ENCODE measurements around the gene LUC7L2.

Gene LUC7L2

GRCh38 chr7:139389774-139390173, 30.1 kb downstream of the LUC7L2 start:
- in situ Hi-C loops (cut with HindIII; ENCODE audit: low sequenced_read_pairs) = no loop called here
- no peak for DNase-seq (ENCODE audit: low read depth, low spot score)
- TF ChIP-seq, protein P1, sequence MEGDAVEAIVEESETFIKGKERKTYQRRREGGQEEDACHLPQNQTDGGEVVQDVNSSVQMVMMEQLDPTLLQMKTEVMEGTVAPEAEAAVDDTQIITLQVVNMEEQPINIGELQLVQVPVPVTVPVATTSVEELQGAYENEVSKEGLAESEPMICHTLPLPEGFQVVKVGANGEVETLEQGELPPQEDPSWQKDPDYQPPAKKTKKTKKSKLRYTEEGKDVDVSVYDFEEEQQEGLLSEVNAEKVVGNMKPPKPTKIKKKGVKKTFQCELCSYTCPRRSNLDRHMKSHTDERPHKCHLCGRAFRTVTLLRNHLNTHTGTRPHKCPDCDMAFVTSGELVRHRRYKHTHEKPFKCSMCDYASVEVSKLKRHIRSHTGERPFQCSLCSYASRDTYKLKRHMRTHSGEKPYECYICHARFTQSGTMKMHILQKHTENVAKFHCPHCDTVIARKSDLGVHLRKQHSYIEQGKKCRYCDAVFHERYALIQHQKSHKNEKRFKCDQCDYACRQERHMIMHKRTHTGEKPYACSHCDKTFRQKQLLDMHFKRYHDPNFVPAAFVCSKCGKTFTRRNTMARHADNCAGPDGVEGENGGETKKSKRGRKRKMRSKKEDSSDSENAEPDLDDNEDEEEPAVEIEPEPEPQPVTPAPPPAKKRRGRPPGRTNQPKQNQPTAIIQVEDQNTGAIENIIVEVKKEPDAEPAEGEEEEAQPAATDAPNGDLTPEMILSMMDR (IDR thresholded peaks at IDR 0.05; ENCODE audit: low read depth, low read length) = no peak
- H3K4me3 ChIP-seq (ENCODE audit: low read depth, low read length) = no peak overlapping the region

DNA sequence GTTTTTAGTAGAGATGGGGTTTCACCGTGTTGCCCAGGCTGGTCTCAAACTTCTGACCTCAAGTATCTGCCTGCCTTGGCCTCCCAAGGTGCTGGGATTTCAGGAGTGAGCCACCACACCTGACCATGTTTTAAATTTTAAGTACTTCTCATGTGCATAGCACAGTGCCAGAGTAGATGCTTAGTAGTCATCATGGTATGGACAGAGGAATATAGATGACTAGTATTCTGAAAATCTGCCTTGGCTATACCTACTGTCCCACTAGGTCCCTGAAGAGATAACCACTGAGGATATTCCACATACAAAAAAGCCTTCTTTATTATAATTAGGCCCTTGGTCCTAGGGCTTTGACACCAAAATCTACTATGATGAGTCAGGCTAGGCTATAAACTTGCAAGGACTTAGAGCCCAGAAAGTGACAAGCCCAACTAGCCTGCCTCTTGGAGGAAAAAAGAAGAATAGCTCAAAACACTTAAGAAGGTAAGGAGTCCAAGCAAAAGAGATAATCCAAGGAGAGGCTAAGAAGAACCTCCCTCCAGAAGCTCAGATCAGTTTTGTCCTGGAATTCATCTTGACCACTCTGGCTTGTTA, 34.0 kb downstream of the LUC7L2 start:
- TF ChIP-seq, protein P1 (IDR thresholded peaks at IDR 0.05; ENCODE audit: low read depth, low read length) = no peak
- in situ Hi-C loops (cut with HindIII; ENCODE audit: low sequenced_read_pairs) = no loop called here

GRCh38 chr7:139394540-139394939, 34.8 kb downstream of the LUC7L2 start:
- no peak for DNase-seq (ENCODE audit: low read depth, low spot score)

More for the DNA sequence above, 34.0 kb downstream of the LUC7L2 start:
- H3K4me3 ChIP-seq (ENCODE audit: low read depth, low read length) = no peak overlapping the region
- DNase-seq (ENCODE audit: low read depth, low spot score) = peak; percentile 9

DNA sequence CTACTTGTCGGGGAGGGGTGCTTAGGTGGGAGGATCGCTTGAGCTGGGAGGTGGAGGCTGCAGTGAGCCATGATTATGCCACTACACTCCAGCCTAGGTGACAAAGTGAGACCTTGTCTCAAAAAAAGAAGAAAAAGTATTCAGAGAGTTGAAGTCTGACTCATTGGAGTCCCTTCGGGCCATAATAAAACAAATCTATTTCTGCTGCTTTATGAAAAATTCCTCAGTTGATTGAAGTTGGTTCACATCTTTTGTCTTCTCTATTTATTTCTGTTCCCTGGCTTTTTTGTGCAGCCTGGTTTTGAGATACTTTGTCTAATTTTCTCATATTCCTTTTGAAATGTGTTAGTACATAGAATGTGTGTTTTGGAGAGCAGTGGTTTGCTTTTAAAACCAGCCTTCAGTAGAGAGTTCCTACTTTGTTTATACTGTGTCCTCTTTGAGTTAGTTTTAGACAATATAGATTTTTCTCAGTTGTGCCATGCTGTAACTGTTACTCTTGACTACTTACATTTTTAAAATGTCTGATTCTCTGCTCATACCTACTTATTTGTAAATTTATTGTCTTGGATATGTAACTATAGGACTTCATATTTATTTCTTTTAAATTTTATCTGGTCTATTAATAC, 36.7 kb downstream of the LUC7L2 start:
- H3K4me3 ChIP-seq (ENCODE audit: low read depth, low read length) = no peak overlapping the region
- peak; percentile 4 for DNase-seq (ENCODE audit: low read depth, low spot score)
- TF ChIP-seq, protein P1 (IDR thresholded peaks at IDR 0.05; ENCODE audit: low read depth, low read length) = no peak
- in situ Hi-C loops (cut with HindIII; ENCODE audit: low sequenced_read_pairs) = no loop called here

More at GRCh38 chr7:139394540-139394939, 34.8 kb downstream of the LUC7L2 start:
- TF ChIP-seq, protein P1 (IDR thresholded peaks at IDR 0.05; ENCODE audit: low read depth, low read length) = no peak
- no peak overlapping the region for H3K4me3 ChIP-seq (ENCODE audit: low read depth, low read length)
- in situ Hi-C loops (cut with HindIII; ENCODE audit: low sequenced_read_pairs) = no loop called here

DNA sequence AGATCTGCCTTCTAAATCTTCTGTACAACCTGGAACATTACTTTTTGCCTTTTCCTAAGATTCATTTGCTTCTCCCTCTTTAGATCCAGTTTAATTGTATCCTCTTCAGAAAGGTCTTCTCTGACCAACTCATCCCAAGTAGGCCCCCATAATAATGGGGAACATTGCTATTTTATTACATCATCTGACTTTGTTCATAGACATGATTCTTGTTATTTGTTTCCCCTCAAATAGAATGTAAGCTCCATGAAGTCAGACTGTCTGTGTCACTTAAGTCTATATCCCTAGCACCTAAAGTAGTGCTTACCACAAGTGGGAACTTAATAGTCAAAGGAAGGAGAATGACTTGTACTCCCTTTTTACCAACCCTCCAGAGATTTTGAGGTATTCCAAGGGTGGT, 37.5 kb downstream of the LUC7L2 start:
- TF ChIP-seq, protein P1 (IDR thresholded peaks at IDR 0.05; ENCODE audit: low read depth, low read length) = no peak

GRCh38 chr7:139403601-139404000, 43.9 kb downstream of the LUC7L2 start:
- DNase-seq (ENCODE audit: low read depth, low spot score) = no peak

More for the DNA sequence above, 37.5 kb downstream of the LUC7L2 start:
- no peak for DNase-seq (ENCODE audit: low read depth, low spot score)
- H3K4me3 ChIP-seq (ENCODE audit: low read depth, low read length) = no peak overlapping the region
- in situ Hi-C loops (cut with HindIII; ENCODE audit: low sequenced_read_pairs) = no loop called here

More at GRCh38 chr7:139403601-139404000, 43.9 kb downstream of the LUC7L2 start:
- in situ Hi-C loops (cut with HindIII; ENCODE audit: low sequenced_read_pairs) = no loop called here
- TF ChIP-seq, protein P1 (IDR thresholded peaks at IDR 0.05; ENCODE audit: low read depth, low read length) = no peak
- H3K4me3 ChIP-seq (ENCODE audit: low read depth, low read length) = no peak overlapping the region
